GM12872 (cell line): ENCODE data around the gene PARD3.

Experiments used
- TF ChIP-seq, protein P1 (sequence below): IDR thresholded peaks from 3 replicates; pipeline ENCODE4 v1.5.1; 2011; ENCODE audit warnings: low read depth, mild to moderate bottlenecking, low read length, moderate library complexity; ENCODE audit not compliant: insufficient read depth

PARD3 gene

DNA sequence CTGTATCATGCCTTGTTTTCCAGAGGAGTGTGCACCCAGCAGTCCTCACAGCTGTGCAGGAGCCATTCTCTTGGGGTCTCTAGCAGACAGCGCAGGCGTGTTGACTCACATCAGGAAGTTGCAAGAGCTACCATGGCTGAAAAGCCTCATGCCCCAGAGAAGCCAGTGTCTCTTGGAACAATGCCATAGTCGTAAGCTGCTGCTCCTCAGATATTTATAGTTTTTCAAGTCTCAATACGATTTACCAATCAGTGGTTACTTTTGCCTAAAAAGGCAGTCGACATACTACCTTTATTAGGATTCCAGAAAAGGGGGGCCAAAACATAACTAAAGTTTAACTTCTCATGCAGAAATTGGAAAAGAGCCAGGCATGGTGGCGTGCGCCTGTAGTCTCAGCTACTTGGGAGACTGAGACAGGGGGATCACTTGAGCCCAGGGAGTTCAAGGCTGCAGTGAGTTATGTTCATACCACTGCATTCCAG, 407.7 kb downstream of the PARD3 start:
- TF ChIP-seq, protein P1, sequence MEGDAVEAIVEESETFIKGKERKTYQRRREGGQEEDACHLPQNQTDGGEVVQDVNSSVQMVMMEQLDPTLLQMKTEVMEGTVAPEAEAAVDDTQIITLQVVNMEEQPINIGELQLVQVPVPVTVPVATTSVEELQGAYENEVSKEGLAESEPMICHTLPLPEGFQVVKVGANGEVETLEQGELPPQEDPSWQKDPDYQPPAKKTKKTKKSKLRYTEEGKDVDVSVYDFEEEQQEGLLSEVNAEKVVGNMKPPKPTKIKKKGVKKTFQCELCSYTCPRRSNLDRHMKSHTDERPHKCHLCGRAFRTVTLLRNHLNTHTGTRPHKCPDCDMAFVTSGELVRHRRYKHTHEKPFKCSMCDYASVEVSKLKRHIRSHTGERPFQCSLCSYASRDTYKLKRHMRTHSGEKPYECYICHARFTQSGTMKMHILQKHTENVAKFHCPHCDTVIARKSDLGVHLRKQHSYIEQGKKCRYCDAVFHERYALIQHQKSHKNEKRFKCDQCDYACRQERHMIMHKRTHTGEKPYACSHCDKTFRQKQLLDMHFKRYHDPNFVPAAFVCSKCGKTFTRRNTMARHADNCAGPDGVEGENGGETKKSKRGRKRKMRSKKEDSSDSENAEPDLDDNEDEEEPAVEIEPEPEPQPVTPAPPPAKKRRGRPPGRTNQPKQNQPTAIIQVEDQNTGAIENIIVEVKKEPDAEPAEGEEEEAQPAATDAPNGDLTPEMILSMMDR, result no peak

DNA sequence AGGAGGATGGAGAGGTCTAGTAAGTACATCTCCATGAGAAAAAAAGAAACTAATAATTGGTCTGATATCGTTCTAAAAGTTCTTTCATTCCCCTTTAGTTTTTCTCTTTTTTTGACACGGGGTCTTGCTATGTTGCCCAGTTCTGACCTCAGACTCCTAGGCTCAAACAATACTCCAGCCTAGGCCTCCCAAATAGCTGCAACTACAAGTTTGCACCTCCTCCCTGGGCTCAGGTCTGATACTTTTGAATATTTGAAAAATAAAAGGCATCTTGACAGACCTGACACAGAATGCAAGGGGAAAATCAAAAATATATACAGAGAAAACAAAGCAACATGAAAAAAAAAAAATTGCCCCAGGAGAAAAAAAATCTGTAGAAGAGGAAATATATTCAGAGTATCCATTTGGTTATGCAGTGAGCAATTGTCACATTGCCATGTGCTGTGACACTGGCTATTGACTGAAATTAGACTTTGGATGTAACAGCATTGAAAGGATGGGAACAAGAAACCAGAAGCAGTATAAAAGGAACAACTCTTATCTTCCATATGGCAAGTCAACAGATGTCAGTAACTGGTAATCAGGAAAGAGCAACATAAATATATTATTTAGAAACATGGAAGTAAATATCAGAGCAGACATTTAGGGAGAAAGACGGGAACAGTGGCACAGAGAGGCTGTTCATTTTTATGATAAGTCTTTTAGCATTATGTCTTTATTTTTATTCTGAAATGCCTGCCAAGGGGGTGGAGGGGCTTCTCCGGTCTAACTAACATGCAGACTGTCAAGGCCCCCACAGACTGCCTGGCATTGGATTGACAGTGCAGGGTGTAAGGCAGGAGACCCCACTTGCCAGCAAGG, 408.4 kb downstream of the PARD3 start:
- TF ChIP-seq, protein P1, result no peak

DNA sequence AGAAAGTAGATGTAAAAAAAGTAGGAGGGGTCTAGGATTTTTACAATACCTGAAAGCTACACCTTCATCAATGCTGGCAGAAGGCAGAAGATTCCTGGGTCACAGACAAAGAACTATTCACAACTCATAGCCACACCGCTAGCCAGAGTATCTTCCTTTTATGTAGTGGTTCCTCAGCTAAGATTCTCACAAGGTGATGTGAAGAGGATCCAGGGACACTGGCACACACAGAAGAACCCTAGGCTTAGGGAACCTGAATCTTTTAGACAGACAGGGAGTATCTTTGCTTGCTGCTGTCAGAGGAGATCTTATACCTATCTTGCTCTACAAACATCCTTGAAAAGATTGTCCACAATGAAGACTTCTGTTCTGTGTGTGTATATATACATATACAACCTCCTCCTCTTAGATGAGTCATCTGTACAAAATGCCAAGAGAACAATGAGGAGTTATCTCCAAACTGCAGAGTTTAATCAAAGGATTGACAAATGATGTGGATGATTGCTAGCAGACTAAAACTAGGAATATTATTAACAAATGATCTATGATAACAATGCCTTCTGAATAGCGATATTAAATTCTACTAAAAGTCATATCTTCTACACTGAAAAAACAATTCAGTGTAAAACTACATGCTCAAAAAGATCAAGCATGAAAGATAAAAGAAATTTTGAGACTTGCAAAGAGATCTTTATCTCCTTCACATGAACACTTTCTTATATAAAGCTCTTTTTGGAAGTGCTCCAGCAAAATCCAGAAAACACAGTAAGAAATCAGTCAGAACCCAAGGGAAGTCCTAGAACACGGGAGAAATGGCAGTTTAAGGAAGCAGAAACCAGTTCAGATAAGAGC, 409.3 kb downstream of the PARD3 start:
- TF ChIP-seq, protein P1, result no peak

DNA sequence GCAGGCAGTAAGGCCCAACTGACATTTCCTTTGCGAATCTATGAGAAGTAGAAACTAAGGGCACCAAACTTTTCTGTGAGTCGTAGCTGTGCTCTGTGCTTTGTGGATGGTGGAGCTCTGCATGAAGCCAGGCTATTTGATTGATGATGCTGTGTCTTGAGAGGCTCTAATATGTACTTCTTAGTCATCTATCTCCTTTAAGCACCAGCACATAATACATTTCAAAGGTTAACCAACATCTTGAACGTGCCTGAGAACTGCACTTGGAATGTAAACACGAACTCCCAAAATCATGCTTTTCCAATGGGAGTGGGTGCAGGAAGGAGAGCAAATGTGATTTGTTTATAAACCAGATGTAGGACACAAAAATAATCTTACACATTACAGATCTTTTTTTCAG, 411.6 kb downstream of the PARD3 start:
- TF ChIP-seq, protein P1, result no peak

DNA sequence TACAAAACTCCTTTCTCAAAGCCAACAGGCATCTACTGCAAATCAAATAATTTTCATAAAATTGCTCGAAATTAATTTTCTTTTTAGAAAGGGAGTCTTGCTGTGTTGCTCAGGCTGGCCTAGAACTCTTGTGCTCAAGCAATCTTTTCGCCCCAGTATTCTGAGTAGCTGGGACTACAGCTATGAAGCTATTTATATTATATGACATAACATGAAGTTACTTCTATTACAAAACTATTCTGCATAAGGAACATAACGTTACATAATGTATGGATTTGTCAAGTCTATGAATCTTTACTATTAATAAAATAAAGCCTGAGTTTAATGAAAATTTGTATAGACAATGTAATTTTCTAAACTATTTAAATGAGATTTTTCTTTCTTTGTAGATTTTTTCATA, 415.0 kb downstream of the PARD3 start:
- TF ChIP-seq, protein P1, result no peak

DNA sequence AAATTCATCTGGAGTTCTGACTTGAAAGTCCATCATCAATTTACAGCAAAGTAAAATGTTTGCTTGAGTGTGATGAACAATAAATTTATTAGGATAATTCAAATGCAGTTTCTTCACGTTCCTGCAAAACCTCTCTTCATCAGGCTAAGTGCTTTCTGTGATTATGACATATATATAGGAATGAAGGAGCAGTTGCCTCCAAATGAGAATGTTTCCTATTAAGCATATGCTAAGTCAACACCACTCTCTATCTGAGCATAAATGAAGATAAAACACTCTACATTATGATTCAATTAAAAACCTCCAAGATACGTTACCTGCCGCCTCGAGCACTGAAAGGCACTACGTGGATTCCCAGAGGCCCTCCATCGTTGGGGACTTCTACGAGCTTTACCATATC, 416.1 kb downstream of the PARD3 start:
- TF ChIP-seq, protein P1, result no peak

DNA sequence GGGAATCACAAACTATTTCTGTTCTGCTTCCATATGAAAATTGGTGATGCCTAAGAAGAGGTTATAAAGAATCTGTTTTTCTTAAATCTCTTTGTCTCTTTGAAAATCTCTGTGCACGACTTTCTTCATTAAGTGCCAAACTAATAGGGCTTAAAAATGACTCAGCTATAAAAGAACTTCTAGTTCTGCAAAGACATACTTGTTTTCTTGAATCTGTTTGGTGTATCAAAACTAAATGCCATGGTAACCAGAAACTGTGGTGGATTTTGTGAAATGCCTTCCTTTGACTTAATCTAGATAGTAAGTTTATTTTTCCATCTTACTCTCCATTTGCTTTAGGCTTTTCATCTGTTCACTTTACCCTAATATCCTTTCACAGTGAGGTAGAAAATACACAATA, 417.8 kb downstream of the PARD3 start:
- TF ChIP-seq, protein P1, result no peak
